IgD-negative memory B cell (primary cell): ENCODE data around the gene IRS2. TPM values are rescaled to one million over a fixed set of nuclear protein-coding genes. Genes with fewer than 3 reads are reported as not detected.
A peak's percentile ranks its signal among the peaks of the same experiment; 100 is the strongest.

Source experiments
- H3K27ac Mint-ChIP-seq, 3 donors: one replicate each; pipeline ENCODE4 v1.8.0; 2020 to 2022; ENCODE audit warnings: mild to moderate bottlenecking in 3 of 3, mixed read lengths in 3 of 3, moderate library complexity in 1 of 3
- H3K27me3 Mint-ChIP-seq: one replicate; pipeline ENCODE4 v1.8.0; 2021; ENCODE audit warnings: mixed read lengths
- H3K36me3 Mint-ChIP-seq: one replicate; pipeline ENCODE4 v1.8.0; 2020; ENCODE audit warnings: mild to moderate bottlenecking, mixed read lengths
- H3K4me1 Mint-ChIP-seq, 3 donors: one replicate each; pipeline ENCODE4 v1.8.0; 2020 to 2022; ENCODE audit warnings: mixed read lengths in 3 of 3, mild to moderate bottlenecking in 1 of 3
- H3K4me3 Mint-ChIP-seq, 4 donors: one replicate each; pipeline ENCODE4 v1.8.0; 2020 to 2022; ENCODE audit warnings: mild to moderate bottlenecking in 4 of 4, mixed read lengths in 4 of 4, moderate library complexity in 3 of 4
- H3K9me3 Mint-ChIP-seq, 3 donors: one replicate each; pipeline ENCODE4 v1.8.0; 2020 to 2021; ENCODE audit warnings: mixed read lengths in 3 of 3, mild to moderate bottlenecking in 1 of 3
- polyA plus RNA-seq: library from polyadenylated mRNA; unstranded; fragments of 300-500 nt; fragmentation: Illumina TruSeq; gene quantifications from one replicate; pipeline ENCODE4 v1.2.3, GENCODE V29; 2021

Gene IRS2
- polyA plus RNA-seq, 1 donor from 2014 or later, result 1.5 TPM

DNA sequence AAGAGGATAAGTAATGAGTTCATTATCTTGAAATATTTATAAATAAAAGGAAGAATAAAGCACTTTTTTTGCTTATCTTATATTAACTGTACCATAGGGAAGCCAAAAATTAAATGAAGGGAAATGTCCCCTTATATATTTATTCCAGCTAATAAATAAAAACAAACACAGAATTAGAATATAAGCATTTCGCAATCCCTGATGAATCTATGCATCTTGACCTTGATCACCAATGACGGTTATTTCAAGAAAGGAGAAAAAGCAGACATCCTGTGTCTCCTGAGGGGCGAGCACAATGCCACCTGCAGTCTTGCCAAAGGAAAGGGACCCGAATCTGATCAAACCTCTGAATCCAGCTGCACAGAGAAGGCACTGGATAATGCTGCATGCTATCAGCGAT is 29.3 kb upstream of the IRS2 start:
- Mint-ChIP-seq H3K4me3 (no peak overlapping the region), H3K36me3 (no peaks in the 10 kb centered on the region), H3K4me1 (no peaks in the 10 kb centered on the region), H3K27ac (no peak overlapping the region), H3K9me3 (no peaks in the 10 kb centered on the region), H3K27me3 (peaks cover 11% of the 10 kb centered on the region)

DNA sequence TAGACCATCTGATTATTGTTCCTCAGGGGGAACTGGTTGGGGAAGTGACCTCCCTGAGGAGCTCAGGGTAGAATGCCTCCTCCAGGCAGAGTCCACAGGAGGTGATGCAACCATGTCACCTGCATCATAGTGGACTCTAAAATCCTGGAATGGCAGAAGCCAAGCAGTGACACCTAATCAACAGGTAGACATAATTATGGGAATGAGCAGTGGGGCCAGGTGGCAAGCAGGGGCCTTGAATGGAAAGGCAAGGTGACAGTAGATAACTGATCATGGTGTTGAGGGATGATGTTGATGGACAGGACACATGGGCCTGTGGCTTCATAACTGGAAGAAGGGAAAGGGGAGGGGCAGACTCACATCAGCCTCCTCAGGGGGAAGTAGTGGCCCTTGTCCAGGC is 27.3 kb upstream of the IRS2 start:
- H3K36me3 Mint-ChIP-seq, result peaks cover 3% of the 10 kb centered on the region
- H3K9me3 Mint-ChIP-seq, result peaks cover 0 to 2% (median 0%) of the 10 kb centered on the region in 3 donors
- no peak overlapping the region for H3K4me3 Mint-ChIP-seq
- peaks cover 11% of the 10 kb centered on the region for H3K27me3 Mint-ChIP-seq
- no peaks in the 10 kb centered on the region for H3K4me1 Mint-ChIP-seq
- H3K27ac Mint-ChIP-seq, result no peak overlapping the region

DNA sequence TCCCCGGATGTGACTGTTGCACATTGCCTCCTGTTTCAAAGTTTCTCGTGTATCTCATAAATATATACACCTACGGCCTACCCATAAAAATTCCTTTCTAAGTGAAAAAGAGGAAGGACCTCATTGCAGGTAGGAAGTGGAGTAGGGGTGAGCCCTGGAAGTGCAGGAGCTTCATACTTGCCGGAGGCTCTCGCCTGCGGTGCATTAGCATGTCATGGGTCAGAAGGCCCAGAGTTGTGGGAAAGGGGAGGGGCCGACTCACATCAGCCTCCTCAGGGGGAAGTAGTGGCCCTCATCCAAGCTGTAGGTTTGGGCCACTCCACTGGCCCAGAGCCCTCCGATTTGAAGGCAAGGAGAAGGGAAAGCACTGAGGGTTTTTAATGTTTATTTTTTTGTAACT is 26.0 kb upstream of the IRS2 start:
- no peak overlapping the region for H3K27ac Mint-ChIP-seq
- H3K27me3 Mint-ChIP-seq, result peaks cover 11% of the 10 kb centered on the region
- H3K9me3 Mint-ChIP-seq, result peaks cover 0 to 4% (median 0%) of the 10 kb centered on the region in 3 donors
- H3K4me1 Mint-ChIP-seq, result no peaks in the 10 kb centered on the region
- H3K4me3 Mint-ChIP-seq, result no peak overlapping the region
- peaks cover 3% of the 10 kb centered on the region for H3K36me3 Mint-ChIP-seq

DNA sequence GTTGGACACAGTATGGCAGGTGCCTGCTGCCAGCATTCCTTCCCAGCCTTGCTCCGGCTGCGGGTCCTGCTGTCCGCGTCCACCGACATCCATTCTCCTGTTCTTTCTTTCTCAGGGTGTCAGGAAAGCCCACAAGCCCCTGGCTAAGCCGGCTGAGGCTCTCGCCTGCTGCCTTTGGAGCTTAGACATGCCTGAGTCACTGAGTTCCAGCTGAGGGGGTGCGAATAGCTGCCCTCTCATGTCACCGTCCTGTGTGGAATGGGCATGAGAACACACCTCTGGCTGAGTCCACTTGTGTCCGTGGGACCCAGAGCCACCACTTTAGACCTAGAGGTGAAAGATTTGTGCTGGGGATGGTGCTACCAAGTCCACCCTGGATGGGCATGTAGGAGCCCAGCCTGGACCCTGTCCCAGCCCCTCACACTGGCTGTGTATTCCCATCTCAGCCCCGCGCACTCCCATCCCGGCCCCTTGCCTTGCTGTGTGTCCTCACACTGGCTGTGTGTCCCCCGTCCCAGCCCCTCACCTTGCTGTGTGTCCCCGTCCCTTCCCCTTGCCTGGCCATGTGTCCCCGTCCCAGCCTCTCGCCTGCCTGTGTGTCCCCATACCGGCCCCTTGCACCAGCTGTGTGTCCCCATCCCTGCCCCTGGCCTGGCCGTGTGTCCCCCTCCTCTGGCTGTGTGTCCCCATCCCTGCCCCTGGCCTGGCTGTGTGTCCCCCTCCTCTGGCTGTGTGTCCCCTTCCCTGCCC is 24.6 kb upstream of the IRS2 start:
- H3K27ac Mint-ChIP-seq, result no peak overlapping the region
- no peaks in the 10 kb centered on the region for H3K4me1 Mint-ChIP-seq
- H3K9me3 Mint-ChIP-seq, result peaks cover 0 to 4% (median 0%) of the 10 kb centered on the region in 3 donors
- peaks cover 11% of the 10 kb centered on the region for H3K27me3 Mint-ChIP-seq
- H3K4me3 Mint-ChIP-seq, result no peak overlapping the region
- H3K36me3 Mint-ChIP-seq, result peaks cover 3% of the 10 kb centered on the region

DNA sequence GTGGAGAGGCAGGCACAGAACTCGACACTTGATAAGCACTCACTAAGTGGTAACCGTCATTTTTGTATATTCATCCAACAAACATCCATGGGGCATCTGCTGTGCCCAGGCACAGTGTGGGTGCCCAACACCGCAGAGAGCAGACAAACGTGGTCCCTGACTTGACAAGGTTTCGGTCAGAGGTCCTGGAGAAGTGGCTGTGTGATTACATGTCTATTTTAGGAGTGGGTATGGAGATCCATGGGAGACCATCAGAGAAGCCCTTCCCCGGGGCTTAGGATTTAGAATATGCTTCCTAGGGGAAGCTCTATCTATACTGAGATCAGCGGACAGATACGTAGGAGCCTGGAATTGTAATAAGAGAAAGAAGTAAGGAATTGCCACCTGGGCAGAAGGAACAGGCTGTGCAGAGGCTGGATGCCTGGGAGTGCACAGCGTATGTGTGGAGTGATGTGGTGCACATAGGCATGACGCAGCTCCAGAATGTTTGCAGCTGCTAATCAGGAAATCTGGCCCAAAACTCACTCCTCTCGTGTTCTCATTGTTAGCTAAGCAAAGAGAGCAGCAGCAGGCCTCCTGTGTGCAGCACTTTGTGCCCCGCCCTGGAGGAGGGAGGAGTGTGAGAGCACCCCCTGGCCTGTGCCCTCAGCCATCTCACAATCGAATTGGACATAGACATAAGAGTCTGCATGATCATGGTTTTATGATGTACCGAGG is 23.0 kb upstream of the IRS2 start:
- Mint-ChIP-seq H3K4me3 (no peak overlapping the region), H3K27ac (no peak overlapping the region), H3K36me3 (peaks cover 3% of the 10 kb centered on the region), H3K4me1 (no peaks in the 10 kb centered on the region), H3K9me3 (peaks cover 0 to 4% (median 0%) of the 10 kb centered on the region in 3 donors), H3K27me3 (peaks cover 12% of the 10 kb centered on the region)

DNA sequence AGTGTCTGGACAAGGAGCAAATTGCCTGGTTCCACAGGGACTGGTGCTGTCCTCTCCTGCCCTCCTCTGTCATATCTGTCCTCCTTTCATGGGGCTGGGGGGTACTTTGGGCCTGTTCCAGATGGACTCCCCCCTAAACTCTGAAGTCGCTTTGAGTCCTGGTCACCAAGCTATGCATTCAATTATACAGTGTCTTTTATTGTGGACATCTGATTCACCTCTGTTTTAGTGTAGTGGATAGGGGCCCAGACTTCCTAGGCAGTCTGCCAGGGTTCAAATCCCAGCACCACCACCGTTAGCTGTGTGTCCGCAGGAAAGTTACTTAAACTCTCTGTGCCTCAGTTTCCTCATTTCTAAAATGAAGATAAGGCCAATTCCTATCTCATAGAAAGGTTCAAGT is 21.0 kb upstream of the IRS2 start:
- Mint-ChIP-seq H3K4me1 (no peaks in the 10 kb centered on the region), H3K27ac (no peak overlapping the region), H3K4me3 (no peak overlapping the region), H3K27me3 (peaks cover 14% of the 10 kb centered on the region), H3K9me3 (peaks cover 0 to 4% (median 0%) of the 10 kb centered on the region in 3 donors), H3K36me3 (peaks cover 3% of the 10 kb centered on the region)

DNA sequence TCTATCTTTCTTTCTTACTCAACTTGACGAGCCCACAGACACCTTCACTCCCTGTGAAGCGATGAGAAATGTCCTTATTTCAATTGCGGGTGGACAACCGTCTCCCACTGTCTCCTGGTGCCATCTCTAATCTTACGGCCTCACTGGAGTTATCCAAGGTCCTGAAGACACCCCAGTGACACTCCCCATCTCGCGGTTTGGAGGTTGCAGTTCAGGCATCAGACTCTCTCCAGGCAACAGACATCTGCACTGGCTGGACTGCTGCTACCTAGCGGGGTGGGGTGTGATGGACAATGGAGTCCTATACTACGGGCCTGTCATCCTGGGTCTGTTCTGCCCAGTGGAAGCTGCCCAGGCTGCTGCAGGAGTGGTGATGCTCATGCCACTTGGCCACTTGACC is 18.3 kb upstream of the IRS2 start:
- peaks cover 7% of the 10 kb centered on the region for H3K27me3 Mint-ChIP-seq
- no peaks in the 10 kb centered on the region for H3K4me1 Mint-ChIP-seq
- H3K9me3 Mint-ChIP-seq, result peaks cover 0 to 4% (median 0%) of the 10 kb centered on the region in 3 donors
- H3K4me3 Mint-ChIP-seq, result no peak overlapping the region
- H3K27ac Mint-ChIP-seq, result peak overlapping the region in 1 of 3 donors; percentile 11
- peaks cover 3% of the 10 kb centered on the region for H3K36me3 Mint-ChIP-seq

DNA sequence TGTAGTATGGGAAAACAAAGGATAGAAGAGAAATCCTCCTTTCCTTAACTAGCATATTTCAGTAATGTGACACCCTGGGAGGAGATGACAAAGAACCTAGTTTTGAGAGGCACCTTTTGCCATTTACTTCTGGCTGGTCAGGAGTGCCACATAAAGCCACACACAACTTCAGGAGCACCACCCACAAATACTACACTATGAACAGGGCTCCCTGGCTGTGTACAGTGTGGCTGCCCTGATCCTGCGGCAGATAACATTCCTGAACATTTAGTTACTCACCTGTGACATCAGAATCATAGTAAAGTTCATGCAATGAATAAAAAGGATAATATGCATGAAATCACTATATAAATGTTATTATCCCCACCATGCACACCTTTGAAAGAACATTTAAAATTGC is 17.4 kb upstream of the IRS2 start:
- Mint-ChIP-seq H3K9me3 (peaks cover 0 to 4% (median 0%) of the 10 kb centered on the region in 3 donors), H3K27me3 (peaks cover 7% of the 10 kb centered on the region), H3K4me3 (no peak overlapping the region), H3K27ac (no peak overlapping the region), H3K36me3 (no peaks in the 10 kb centered on the region), H3K4me1 (no peaks in the 10 kb centered on the region)

DNA sequence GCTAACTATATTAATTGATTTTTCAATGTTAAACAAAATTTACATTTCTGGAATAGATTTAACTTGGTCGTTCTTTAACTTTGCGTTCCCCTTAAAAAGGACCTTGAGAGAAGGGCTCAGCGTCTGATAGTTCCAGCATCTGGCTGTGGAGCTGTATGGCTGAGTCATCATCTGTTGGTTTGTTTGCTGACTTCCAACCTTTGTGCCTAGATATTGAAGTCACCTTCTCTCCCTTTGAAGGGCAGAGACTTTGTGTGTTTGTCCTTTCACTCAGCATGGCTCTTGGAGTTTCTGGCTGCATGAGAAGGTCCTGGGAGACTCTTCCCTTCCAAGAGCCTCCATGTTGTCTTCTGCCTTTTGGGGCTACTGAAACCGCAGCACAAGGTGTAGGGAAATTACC is 16.6 kb upstream of the IRS2 start:
- Mint-ChIP-seq H3K36me3 (no peaks in the 10 kb centered on the region), H3K27ac (no peak overlapping the region), H3K27me3 (peaks cover 7% of the 10 kb centered on the region), H3K9me3 (no peaks in the 10 kb centered on the region), H3K4me3 (no peak overlapping the region), H3K4me1 (no peaks in the 10 kb centered on the region)

DNA sequence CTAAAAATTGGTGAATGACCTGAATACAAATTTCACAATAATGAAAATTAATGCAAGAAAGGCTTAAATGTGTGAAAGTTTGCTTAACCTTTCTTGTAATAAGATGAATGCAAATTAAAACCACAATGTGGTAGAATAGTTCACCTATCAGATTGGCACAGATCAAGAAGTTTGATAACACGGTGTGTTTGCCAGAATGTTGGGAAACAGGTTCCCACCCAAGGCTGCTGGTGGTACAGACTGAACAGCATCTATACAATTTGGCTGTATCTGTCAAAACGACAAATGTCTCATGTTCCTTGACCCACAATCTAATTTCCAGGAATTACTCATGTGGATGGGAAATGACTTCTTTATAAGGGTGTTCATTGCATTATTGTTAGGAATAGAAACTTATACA is 8.6 kb upstream of the IRS2 start:
- H3K4me1 Mint-ChIP-seq, result peaks cover 0 to 6% (median 0%) of the 10 kb centered on the region in 3 donors
- H3K27ac Mint-ChIP-seq, result no peak overlapping the region
- no peaks in the 10 kb centered on the region for H3K9me3 Mint-ChIP-seq
- no peaks in the 10 kb centered on the region for H3K36me3 Mint-ChIP-seq
- H3K4me3 Mint-ChIP-seq, result no peak overlapping the region
- peaks cover 12% of the 10 kb centered on the region for H3K27me3 Mint-ChIP-seq

DNA sequence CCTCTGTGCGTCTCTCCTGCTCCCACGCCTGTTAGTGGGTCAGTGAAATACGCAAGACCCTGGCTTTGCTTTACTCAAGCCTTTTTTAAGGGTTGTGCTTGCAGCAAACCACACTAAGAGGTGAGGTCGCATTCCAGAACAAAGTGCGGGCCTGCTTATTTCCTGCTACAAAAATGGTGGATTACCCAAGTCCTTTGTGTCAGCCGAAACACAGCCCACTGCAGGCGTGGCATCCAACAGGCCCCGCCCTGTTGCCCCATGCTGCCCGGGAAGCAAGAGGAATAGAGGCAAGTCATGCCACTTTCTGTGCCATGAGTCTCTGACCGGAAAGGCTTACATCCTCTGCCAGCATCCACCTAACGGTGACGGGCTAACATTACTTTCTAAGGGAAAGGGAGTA is 7.7 kb upstream of the IRS2 start:
- H3K4me1 Mint-ChIP-seq, result peaks cover 0 to 6% (median 2%) of the 10 kb centered on the region in 3 donors

DNA sequence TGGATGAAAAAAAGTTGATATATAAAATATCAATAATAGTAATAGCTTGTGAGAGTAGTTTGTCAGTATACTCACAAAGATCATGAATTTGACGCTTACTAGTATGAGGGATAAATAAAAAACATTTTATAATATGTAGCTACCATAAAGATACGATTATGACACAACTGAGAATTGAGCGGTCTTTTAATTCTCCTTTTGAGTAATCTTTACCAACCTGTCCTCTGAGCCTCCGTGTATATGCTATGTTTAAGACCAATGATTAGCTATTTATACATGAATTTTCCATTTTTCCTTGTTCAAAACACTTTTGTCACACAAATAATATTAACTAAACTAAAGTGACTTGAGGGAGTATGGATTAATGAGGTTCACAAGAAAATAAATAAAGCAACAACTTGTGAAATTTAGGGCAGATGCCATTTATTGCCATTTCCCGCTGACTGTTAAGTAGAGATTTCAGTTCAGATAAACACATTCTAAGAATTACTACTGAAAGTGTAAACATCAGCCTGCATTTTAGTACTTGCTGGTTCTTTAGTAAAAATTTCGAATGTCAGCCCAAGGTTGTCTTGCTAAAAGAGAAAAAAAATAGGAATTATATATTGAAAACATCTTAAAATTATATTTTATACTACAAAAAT is 6.2 kb upstream of the IRS2 start:
- peaks cover 18% of the 10 kb centered on the region for H3K27me3 Mint-ChIP-seq
- H3K9me3 Mint-ChIP-seq, result no peaks in the 10 kb centered on the region
- H3K4me1 Mint-ChIP-seq, result peaks cover 1 to 6% (median 4%) of the 10 kb centered on the region in 3 donors

More for the DNA sequence above, 7.7 kb upstream of the IRS2 start:
- Mint-ChIP-seq H3K9me3 (no peaks in the 10 kb centered on the region), H3K36me3 (no peaks in the 10 kb centered on the region), H3K27me3 (peaks cover 17% of the 10 kb centered on the region), H3K27ac (peak overlapping the region in 1 of 3 donors; percentile 68), H3K4me3 (no peak overlapping the region)

DNA sequence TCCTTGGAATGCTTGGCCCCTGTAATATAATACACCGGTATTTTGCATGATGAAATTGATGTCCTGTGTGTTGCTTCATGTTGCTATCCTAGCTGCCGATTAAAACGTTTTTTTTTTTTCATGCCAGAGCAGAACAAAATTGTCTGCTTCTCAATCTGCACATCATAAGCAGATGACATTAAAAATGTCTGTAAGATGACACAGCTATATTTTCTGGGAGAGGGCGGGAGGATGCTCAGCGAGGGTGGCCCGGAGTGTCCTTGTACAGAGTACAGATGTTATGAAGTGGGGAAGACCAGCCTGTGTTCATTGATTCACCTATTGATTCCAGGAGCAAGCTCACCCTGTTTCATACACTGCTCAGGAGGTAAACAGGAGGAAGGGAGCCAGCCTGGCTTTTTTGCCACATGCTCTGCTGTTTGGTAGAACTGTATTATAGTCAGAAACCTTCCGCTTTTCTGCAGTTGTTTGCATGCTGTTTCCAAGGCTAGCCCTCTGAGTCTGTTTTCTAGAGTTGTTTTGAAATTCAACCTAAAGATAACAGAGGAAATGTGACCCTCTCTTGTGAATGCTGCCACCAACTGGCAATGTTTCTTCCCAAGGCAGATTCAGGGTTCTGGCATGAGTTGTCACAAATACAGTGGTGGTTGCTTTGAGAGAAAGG is 4.7 kb upstream of the IRS2 start:
- peaks cover 1 to 6% (median 4%) of the 10 kb centered on the region in 3 donors for H3K4me1 Mint-ChIP-seq
- peak overlapping the region in 1 of 4 donors; percentile 68 for H3K4me3 Mint-ChIP-seq
- H3K27ac Mint-ChIP-seq, result peak overlapping the region in 1 of 3 donors; percentile 79
- peaks cover 6% of the 10 kb centered on the region for H3K27me3 Mint-ChIP-seq
- no peaks in the 10 kb centered on the region for H3K9me3 Mint-ChIP-seq
- H3K36me3 Mint-ChIP-seq, result no peaks in the 10 kb centered on the region

More for the DNA sequence above, 6.2 kb upstream of the IRS2 start:
- Mint-ChIP-seq H3K27ac (no peak overlapping the region), H3K4me3 (no peak overlapping the region), H3K36me3 (no peaks in the 10 kb centered on the region)

DNA sequence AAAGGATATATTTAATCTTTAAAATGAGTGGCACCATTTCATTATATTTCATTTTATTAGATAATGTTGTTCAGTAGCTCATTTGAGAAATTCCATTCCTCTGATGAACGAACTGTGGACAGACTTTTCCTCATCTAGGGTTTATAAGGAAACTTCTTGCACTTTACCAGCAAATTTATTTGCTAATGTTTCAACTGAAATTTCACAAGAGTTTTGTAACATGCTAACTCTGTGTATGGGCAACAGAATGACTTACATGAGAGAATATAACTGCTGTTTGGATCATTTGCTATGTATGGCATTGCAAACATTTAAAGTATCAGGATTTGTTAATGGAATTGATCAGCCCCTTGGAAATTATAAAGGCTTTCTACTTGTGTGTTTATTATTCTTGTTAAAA is 3.7 kb upstream of the IRS2 start:
- H3K9me3 Mint-ChIP-seq, result no peaks in the 10 kb centered on the region
- no peaks in the 10 kb centered on the region for H3K36me3 Mint-ChIP-seq
- peaks cover 6% of the 10 kb centered on the region for H3K27me3 Mint-ChIP-seq
- peaks cover 1 to 6% (median 4%) of the 10 kb centered on the region in 3 donors for H3K4me1 Mint-ChIP-seq
- H3K27ac Mint-ChIP-seq, result no peak overlapping the region
- H3K4me3 Mint-ChIP-seq, result peak overlapping the region in 1 of 4 donors; percentile 17

DNA sequence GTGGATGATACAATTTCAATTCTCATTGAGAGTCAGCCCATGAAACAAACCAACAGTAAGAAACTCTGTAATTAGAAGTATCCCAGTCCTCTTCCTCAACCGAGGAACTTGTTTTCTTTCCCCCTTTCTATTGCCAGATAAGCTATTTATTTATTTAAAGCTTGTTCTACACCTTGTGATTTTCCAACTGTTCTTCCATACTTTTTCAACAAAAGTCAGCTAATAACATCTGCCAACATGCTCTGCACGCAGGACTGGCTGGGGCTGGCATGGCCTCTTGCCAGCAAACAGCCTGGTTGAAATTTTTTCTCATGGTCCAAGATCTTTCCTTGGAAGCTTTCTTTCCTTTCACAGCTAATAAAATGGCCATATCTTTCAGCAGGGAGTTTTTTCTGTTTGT is 2.9 kb upstream of the IRS2 start:
- Mint-ChIP-seq H3K9me3 (no peaks in the 10 kb centered on the region), H3K4me3 (peak overlapping the region in 1 of 4 donors; percentile 64), H3K4me1 (peaks cover 1 to 6% (median 4%) of the 10 kb centered on the region in 3 donors), H3K36me3 (no peaks in the 10 kb centered on the region), H3K27me3 (peaks cover 6% of the 10 kb centered on the region), H3K27ac (no peak overlapping the region)
